HTERT RPE-1 (cell line): ENCODE data around the gene SIGLEC10.

Experiments
- in situ Hi-C: fragments of 300-500 bp; cut with MboI; formaldehyde crosslinking; loops from 4 replicates; pipeline ENCODE4 v1.14.3; 2020; ENCODE audit warnings: low sequenced_read_pairs

The SIGLEC10 gene

DNA sequence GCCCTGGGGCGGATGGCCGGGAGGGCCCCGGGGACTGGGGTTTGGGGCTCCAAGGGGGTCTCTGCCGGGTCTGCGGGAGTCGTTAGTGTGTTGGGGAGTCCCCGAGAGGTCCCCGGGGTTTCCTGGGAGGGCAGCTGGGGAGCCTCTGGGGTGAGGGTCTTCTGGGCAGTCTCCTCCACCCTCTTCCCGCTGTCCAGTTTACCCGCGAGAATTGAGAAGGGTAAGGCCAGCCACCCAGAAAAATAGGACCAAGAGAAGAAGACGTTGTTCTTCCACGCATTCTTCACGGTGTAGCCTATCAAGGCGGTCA, 50.2 kb downstream of the SIGLEC10 start:
- in situ Hi-C loops = no loop called here

DNA sequence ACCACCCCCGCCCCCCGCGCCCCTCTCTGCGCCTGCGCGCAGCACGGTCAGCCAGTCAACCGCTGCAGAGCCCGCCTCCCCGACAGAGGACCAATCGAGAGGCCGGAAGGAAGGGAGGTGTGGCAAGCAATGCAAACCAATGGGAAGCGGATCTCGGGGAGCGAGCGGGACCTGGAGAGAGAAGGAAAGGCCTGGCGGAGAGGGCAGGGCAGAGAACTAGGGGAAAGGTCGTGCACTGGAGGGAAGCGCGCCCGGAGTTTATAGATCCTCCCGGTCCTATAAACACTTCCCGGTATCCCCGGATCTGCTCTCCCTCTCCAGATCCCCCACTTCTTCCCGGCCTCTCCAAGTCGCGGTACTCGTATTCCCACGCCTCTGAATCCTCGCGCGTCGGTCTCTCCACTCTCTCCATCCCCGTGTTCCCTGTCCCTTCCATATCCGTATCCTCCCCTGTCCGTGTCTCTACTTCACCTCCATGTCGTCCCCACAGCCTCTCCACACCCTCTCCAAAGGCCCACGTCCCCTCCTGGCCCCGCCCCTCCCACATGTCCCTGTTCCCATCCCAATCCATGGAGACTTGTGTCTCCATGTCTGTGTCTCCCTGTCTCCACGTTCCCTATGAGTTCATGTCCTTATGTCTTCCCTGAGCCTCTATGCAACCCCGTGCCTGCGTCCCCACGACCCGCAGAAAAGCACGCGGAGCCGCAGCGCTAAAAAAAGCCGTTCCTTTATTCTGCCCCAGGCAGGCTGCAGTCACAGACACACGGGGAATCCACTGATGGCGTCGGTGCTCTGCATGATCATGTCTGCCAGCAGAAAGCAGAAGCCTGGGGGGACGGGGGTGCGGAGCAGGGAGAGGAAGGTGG, 50.8 kb downstream of the SIGLEC10 start:
- in situ Hi-C loops = no loop called here

DNA sequence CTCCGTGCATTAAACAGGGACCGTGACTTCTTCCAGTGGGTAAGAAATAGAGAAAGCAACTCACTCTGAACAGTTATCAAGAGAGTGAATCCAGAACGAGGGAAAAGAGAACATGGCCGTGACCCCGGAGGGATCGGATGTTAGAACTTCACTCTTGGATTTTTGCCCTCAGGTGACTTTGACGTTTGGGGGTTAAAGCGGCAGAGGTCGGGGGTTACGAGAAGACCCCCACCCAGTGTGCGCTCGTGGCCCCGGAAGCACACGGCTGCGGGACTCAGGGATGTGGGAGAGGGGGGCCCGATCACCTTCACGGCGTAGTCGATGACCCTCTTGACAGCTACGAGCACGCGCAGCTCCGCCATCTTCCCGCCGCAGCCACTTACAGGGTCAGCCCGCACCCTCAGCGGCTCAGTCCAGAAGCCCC, 51.5 kb downstream of the SIGLEC10 start, which contains the start of gene ETFB:
Gene ETFB, minus strand, starts transcription at position 424 of the 424 bp plus-strand sequence. Its CDS starts 62 bp downstream, at position 362.
- in situ Hi-C loops = no loop called here

DNA sequence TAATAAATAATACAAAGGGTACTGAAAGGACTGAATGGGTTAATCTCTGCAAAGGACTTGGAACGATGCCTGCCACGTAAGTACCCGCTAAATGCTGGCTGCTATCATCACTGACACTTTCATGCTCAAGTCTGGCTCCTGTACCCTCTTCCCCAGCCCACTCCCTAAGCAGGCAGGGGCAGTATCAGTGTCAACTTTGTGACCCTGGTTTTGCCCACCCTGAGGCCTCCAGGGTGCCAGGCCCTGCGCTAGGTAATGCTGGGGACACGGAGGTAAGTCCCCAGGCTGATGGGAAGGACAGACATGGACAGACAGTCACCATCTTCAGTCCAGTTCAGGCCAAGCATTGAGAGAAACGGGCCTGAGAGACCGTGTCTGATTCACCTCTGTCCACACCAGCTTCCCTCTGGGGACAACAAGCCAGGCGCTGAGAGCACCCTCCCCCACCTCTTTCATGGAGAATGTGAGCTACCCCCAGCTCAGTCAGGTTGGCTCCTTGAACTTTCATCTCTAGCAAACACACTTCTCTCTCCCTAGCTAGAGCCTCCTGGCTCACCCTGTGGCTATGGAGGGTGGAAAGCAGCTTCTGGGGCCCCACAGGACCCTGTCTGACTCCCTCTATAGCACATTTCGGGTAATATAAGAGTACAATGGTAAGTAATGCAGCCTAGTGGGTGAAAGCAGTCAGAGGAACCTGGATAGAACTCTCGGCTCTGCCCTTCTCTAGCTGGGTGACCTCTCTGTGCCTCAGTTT, 52.1 kb downstream of the SIGLEC10 start:
- in situ Hi-C loops = no loop called here

DNA sequence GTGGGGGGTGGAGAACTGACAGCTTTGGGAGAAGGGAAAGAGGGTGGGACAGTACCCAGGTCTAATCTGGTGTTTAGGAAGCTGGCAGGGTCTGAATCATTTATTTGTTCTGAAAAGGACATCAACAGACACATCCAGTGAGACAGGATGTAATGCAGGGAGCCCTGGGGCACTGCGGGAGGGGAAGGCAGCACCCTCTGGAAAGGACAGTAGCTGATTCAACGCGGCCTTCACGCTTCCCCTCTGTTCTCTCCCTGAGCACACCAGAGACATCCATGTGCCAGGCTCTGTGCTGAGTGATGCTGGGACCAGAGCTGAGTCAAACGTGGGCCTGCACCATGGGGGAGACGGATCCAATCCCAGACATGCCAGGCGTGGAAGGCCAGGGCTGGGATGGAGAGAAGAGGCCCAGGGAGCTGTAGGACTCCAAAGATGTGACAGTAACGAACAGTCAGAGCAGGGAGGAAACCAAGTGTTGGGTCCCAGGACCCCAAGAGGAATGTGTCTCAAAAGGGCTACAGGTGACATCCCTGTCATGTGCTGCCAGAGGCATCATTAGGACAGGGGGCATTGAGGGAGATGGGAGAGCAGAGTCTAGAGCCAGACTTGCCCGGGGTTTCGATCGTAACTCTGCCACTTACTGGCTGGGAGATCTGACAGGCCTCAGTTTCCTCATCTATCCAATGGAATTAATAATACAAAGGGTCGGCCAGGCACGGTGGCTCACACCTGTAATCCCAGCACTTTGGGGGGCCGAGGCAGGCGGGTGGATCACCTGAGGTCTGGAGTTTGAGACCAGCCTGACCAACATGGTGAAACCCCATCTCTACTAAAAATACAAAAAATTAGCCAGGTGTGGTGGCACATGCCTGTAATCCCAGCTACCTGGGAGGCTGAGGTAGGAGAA, 53.0 kb downstream of the SIGLEC10 start:
- in situ Hi-C loops = no loop called here

DNA sequence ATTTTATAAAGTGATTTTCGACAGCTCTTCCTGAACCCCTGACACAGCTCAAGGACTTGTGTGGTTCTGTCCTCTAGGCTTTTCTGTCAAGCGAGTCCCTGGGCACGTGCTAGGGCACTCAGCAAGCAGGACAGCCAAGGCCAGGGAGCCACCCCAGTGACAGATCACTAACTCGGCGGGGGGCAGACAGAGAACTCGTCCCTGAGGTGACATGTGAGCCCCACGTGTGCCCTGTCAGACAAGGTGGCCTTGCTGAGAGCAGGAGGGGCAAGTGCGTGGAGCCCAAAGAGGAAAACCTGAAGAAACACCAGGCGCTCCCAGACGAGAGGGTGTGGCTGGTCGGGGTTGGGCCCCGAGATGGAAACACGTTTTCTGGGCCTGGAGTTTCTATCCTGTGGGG, 56.2 kb downstream of the SIGLEC10 start:
- in situ Hi-C loops = no loop called here
